GM12872 (cell line): ENCODE measurements around the gene PRKCZ.

Experiments
- CTCF ChIP-seq: IDR thresholded peaks from 3 replicates; pipeline ENCODE4 v1.5.1; 2011; ENCODE audit warnings: low read depth, mild to moderate bottlenecking, low read length, moderate library complexity; ENCODE audit not compliant: insufficient read depth

PRKCZ gene

GRCh38 chr1:2028870-2029560 is 21.2 kb upstream of the PRKCZ start:
- TF ChIP-seq CTCF, result no peak

- TF ChIP-seq CTCF, result no peak
Observed at GRCh38 chr1:2029561-2029960, 20.6 kb upstream of the PRKCZ start.

GRCh38 chr1:2030076-2030871 is 19.9 kb upstream of the PRKCZ start:
- TF ChIP-seq CTCF, result no peak

- TF ChIP-seq CTCF, result no peak
Observed at GRCh38 chr1:2031546-2032540, 18.4 kb upstream of the PRKCZ start.

- no peak for TF ChIP-seq CTCF
Observed at GRCh38 chr1:2032737-2033136, 17.5 kb upstream of the PRKCZ start.

- no peak for TF ChIP-seq CTCF
Observed at GRCh38 chr1:2033165-2033564, 17.0 kb upstream of the PRKCZ start.

- TF ChIP-seq CTCF, result no peak
Observed at GRCh38 chr1:2036287-2036686, 13.9 kb upstream of the PRKCZ start.
